HFFc6 (cell line): Measurements from ENCODE around the gene ATN1. TPM values are rescaled to one million over a fixed set of nuclear protein-coding genes. Genes with fewer than 3 reads are reported as not detected.

ENCODE experiments used
- DNase-seq: peaks from one replicate; pipeline ENCODE4 v3.0.0-alpha.2; 2018
- H3K27ac Mint-ChIP-seq: 2 replicates; pipeline ENCODE4 v1.8.0; 2020; ENCODE audit warnings: mild to moderate bottlenecking, mixed read lengths
- H3K27me3 Mint-ChIP-seq: 2 replicates; pipeline ENCODE4 v1.8.0; 2021; ENCODE audit warnings: mild to moderate bottlenecking, moderate library complexity, mixed read lengths; ENCODE audit not compliant: insufficient read depth
- H3K36me3 Mint-ChIP-seq: 2 replicates; pipeline ENCODE4 v1.8.0; 2021; ENCODE audit warnings: low read depth, mixed read lengths
- H3K4me1 Mint-ChIP-seq: 2 replicates; pipeline ENCODE4 v1.8.0; 2020; ENCODE audit warnings: low read depth, mixed read lengths
- H3K4me3 Mint-ChIP-seq: 2 replicates; pipeline ENCODE4 v1.8.0; 2020; ENCODE audit warnings: mild to moderate bottlenecking, moderate library complexity, mixed read lengths
- H3K9me3 Mint-ChIP-seq: 2 replicates; pipeline ENCODE4 v1.8.0; 2020; ENCODE audit warnings: mild to moderate bottlenecking, mixed read lengths
- CTCF ChIP-seq: fragments of 200-600 bp; sonication (generic); IDR thresholded peaks from 2 replicates; pipeline ENCODE4 v1.5.0; 2021; ENCODE audit warnings: antibody characterized with exemption, mild to moderate bottlenecking
- total RNA-seq, 6 experiments: library from RNA; stranded (reverse); fragmentation: NEBNext Ultra II Directional; extraction: Animal tissue kit (Norgen Biotek cat#: 25700); gene quantifications; 2 replicates in 1 of 6; 3 replicates in 5 of 6; pipeline ENCODE4 v1.2.3, GENCODE V29; 2021

ATN1 gene
- total RNA-seq, 6 experiments from 2014 or later = 96.8 to 120 (median 107) TPM

DNA sequence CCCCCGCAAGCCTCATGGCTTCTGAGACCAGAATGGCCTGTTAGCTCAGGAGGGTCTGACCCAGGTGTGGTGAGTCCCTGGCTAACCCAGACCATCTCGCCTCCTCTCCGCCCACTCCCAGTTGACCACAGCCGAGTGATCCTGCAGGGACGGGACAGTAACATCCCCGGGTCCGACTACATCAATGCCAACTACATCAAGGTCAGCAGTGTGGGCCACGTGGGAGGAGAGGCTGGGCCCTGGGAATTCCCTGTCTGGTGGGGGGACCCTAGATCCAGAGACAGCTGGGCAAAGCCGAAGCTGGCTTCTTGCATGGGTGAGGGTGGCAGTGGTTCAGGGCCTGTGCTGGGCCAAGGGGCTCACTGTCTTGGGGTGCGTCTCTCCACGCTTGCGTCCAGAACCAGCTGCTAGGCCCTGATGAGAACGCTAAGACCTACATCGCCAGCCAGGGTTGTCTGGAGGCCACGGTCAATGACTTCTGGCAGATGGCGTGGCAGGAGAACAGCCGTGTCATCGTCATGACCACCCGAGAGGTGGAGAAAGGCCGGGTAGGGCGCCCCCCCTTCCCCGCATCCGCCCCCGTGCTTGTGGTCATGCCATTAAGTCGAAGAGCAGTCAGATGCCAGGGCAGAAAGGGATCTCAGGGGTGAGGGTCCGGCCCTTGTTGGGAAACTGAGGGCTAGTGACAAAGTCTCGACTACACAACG is 28.4 kb downstream of the ATN1 start:
- H3K4me3 Mint-ChIP-seq = no peak overlapping the region
- no peaks in the 10 kb centered on the region for H3K9me3 Mint-ChIP-seq
- peaks cover 2% of the 10 kb centered on the region for H3K27me3 Mint-ChIP-seq
- no peak for DNase-seq
- H3K36me3 Mint-ChIP-seq = no peaks in the 10 kb centered on the region
- no peak overlapping the region for H3K27ac Mint-ChIP-seq
- TF ChIP-seq CTCF = no peak
- peaks cover 13% of the 10 kb centered on the region; the same call in 1 of the 2 replicates for H3K4me1 Mint-ChIP-seq

- Mint-ChIP-seq H3K27ac (no peak overlapping the region), H3K4me1 (peaks cover 23% of the 10 kb centered on the region), H3K9me3 (no peaks in the 10 kb centered on the region), H3K27me3 (peaks cover 2% of the 10 kb centered on the region), H3K4me3 (no peak overlapping the region), H3K36me3 (no peaks in the 10 kb centered on the region)
- no peak for TF ChIP-seq CTCF
- DNase-seq = no peak
Observed at GRCh38 chr12:6957151-6957701, 29.5 kb downstream of the ATN1 start.

DNA sequence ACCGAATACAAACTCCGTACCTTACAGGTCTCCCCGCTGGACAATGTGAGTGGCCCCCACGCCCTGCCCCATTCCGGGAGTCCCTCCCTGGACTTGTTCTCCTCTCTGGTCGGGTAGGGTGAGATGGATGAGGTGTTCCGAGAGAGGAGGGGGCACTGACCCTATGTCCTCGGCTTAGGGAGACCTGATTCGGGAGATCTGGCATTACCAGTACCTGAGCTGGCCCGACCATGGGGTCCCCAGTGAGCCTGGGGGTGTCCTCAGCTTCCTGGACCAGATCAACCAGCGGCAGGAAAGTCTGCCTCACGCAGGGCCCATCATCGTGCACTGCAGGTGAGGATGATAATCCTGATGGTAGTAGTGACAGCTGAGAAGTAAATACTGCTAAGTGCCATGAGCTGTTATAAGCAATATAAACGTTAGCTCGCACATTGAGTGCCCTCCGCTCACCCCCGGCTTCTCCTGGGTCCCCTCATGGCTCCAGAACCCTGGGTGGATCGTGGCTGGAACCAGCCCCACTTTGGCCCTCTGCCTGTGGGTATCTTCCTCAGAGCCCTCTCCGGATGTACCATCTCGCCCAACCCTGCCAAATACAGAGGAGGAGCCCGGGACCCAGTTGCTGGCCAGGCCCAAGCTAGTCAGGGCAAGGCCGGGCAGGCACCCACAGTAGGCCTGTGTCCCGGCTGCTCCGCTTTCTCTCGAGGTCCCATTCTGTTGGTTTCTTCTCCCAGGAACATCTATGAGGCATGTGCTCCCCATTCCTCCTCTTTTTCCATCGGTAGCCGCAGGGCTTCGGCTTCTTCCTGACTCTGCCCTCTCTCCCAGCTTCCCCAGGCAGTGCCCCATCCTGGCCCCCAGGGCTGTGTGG is 30.2 kb downstream of the ATN1 start:
- DNase-seq = no peak
- Mint-ChIP-seq H3K9me3 (no peaks in the 10 kb centered on the region), H3K27me3 (peaks cover 2% of the 10 kb centered on the region), H3K4me3 (no peak overlapping the region), H3K27ac (no peak overlapping the region), H3K36me3 (no peaks in the 10 kb centered on the region), H3K4me1 (peaks cover 18% of the 10 kb centered on the region)
- TF ChIP-seq CTCF = no peak

GRCh38 chr12:6958609-6959057 is 30.9 kb downstream of the ATN1 start:
- Mint-ChIP-seq H3K4me1 (peaks cover 18% of the 10 kb centered on the region), H3K27me3 (peaks cover 2% of the 10 kb centered on the region), H3K4me3 (no peak overlapping the region), H3K27ac (no peak overlapping the region), H3K36me3 (no peaks in the 10 kb centered on the region), H3K9me3 (no peaks in the 10 kb centered on the region)
- TF ChIP-seq CTCF = no peak
- DNase-seq = no peak

GRCh38 chr12:6959058-6959804 is 31.5 kb downstream of the ATN1 start:
- peaks cover 18% of the 10 kb centered on the region for H3K4me1 Mint-ChIP-seq
- H3K4me3 Mint-ChIP-seq = no peak overlapping the region
- DNase-seq = no peak
- H3K9me3 Mint-ChIP-seq = no peaks in the 10 kb centered on the region
- no peaks in the 10 kb centered on the region for H3K36me3 Mint-ChIP-seq
- no peak overlapping the region for H3K27ac Mint-ChIP-seq
- H3K27me3 Mint-ChIP-seq = peaks cover 2% of the 10 kb centered on the region
- TF ChIP-seq CTCF = no peak
